ACHN (cell line): Measurements from ENCODE around the gene PPP5C.
"Not testable (repeated sequence)": the region's sequence is repeated elsewhere in the genome, so short reads cannot be mapped to it uniquely, and the experiment has no call there.

Experiments used
- DNase-seq: peaks from one replicate; pipeline ENCODE4 v3.0.0-alpha.2; 2015
- in situ Hi-C: cut with HindIII; loops from 2 replicates; pipeline ENCODE4 v1.10.0; 2017; ENCODE audit warnings: low sequenced_read_pairs, low pct_ligation_motif_present, low pct_unique_long_range_greater_than_20kb

PPP5C gene

GRCh38 chr19:46393456-46394401 is 46.8 kb downstream of the PPP5C start:
- in situ Hi-C loops = no loop called here
- DNase-seq = no peak

- DNase-seq = no peak
- in situ Hi-C loops = no loop called here
Observed at GRCh38 chr19:46394402-46394797, 47.5 kb downstream of the PPP5C start.

GRCh38 chr19:46397801-46398479 is 51.1 kb downstream of the PPP5C start:
- DNase-seq, in situ Hi-C loops: not testable (repeated sequence)

GRCh38 chr19:46402725-46403124 is 55.8 kb downstream of the PPP5C start:
- in situ Hi-C loops = no loop called here
- DNase-seq = no peak

GRCh38 chr19:46404055-46404752 is 57.3 kb downstream of the PPP5C start:
- in situ Hi-C loops = no loop called here
- peak; percentile 80 for DNase-seq

GRCh38 chr19:46404753-46405468 is 58.0 kb downstream of the PPP5C start:
- in situ Hi-C loops = no loop called here

GRCh38 chr19:46406976-46407375 is 60.1 kb downstream of the PPP5C start:
- no peak for DNase-seq
- in situ Hi-C loops = no loop called here

More at GRCh38 chr19:46404753-46405468, 58.0 kb downstream of the PPP5C start:
- peak; percentile 88 for DNase-seq

GRCh38 chr19:46407856-46408663 is 61.2 kb downstream of the PPP5C start:
- no peak for DNase-seq
- in situ Hi-C loops = no loop called here

- no peak for DNase-seq
- in situ Hi-C loops = no loop called here
Observed at GRCh38 chr19:46408664-46409039, 61.8 kb downstream of the PPP5C start.

- in situ Hi-C loops = no loop called here
- DNase-seq = no peak
Observed at GRCh38 chr19:46409191-46409590, 62.3 kb downstream of the PPP5C start.

GRCh38 chr19:46410205-46411087 is 63.6 kb downstream of the PPP5C start:
- in situ Hi-C loops = no loop called here

GRCh38 chr19:46411088-46411924 is 64.4 kb downstream of the PPP5C start:
- DNase-seq = no peak
- in situ Hi-C loops = no loop called here

More at GRCh38 chr19:46410205-46411087, 63.6 kb downstream of the PPP5C start:
- DNase-seq = no peak

GRCh38 chr19:46411925-46412649 is 65.2 kb downstream of the PPP5C start:
- in situ Hi-C loops = no loop called here
- DNase-seq = no peak

- in situ Hi-C loops = no loop called here
- DNase-seq = no peak
Observed at GRCh38 chr19:46412650-46413261, 65.9 kb downstream of the PPP5C start.
